Mucosa of gallbladder (tissue), 1 donor: ENCODE results near the gene GPS1. TPM values are rescaled to one million over a fixed set of nuclear protein-coding genes. Genes with fewer than 3 reads are reported as not detected.

ENCODE experiments used
- DNase-seq: peaks from one replicate; pipeline ENCODE4 v3.0.0-alpha.2; 2020; ENCODE audit warnings: low spot score
- total RNA-seq: library from RNA; stranded (reverse); gene quantifications from one replicate; pipeline ENCODE4 v1.2.1, GENCODE V29; 2021
- donor health status: DM: no; HTN: no; CAD: no.

Gene GPS1
- total RNA-seq, 1 donor from 2014 or later = 107 TPM

DNA sequence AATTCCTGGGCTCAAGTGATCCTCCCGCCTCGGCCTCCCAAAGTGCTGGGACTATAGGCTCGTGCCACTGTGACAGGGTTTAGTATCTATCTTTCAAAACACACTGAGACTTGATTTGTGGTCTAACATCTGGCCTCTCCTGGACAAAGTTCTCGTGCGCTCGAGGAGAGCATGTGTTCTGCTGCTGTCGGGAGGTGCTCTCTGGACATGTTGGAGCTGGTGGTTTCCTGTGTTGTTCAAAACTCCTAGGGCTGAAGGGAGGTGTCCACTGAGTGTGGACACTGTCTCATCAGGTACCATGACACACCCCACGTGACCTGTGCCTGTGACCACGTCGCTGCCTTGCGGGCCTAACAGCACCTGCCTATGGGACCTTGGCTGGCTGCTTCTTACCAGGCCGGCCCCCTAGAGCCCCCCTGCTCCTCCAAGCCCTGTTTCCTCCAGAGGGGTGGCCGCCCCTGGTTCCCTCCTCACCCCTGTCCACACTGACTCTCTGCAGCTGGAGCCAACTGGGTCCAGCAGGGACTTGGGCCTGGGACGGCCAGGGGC, 5.7 kb upstream of the GPS1 start:
- DNase-seq = no peak

DNA sequence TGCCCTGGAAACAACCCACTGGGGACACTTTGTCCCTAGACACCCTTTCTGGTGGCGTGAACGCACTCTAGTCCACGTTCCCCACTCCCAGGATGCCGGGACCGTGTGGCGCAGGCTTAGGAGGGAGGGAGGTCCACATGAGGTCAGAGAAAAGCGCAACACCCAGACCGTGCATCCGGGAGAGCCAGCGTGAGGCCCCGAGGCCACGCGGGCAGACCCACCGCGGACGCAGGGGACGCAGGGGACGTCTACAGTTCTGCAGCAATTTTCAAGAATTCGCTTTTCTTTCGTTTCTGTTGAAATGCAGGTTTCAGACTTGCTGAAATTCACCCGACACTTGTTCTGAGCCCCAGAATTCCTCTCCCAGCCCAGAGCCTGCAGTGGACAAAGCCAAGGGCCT, 4.8 kb upstream of the GPS1 start:
- no peak for DNase-seq

DNA sequence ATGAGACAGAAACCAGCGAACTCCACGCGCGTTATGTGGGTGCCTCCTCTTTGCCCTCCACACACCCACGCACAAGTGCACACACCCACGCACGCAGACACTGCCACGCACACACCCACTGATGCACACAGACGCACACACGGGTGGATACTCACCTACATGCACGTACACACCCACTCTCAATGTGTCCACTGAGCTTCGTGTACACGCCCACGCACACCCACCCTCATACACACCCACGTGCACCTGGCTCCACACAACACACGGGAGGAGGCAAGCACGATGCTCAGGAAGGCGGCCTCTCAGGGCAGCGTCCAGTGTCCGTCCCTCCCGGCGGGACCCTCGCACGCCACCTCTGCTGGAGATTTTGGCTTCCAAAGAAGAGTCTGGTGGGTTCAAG, 4.3 kb upstream of the GPS1 start:
- no peak for DNase-seq

DNA sequence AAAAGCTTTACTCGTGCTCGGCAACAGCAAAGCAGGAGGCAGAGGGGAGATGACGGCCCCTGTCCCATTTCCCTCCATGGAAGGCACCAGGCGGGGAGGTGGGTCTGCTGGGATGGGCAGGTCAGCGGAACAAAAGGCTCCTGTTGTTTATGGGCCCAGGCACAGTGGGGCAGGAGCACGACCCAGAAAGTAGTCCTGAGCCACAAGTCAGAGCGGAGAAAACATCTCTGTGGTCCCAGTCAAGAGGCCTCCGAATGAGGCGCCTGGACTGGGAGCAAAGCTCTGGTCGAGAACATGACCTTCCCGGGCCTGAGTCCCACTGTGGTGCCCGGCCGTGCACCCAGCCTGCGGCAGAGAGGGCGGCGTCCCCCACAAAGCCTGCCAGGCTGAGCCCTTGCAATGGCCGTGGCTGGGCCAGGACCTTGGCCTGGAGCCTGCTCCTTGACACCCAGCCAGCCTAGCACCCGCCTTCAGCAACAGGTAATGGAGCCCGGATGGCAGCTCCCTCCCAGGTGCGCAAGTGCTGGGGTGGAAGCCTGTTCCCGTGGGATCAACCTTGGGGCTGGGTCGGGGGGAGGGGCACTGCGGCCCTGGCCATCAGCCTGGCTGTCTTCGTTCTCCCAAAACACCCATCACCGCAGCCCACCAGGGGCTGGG, 3.7 kb upstream of the GPS1 start:
- DNase-seq = no peak

DNA sequence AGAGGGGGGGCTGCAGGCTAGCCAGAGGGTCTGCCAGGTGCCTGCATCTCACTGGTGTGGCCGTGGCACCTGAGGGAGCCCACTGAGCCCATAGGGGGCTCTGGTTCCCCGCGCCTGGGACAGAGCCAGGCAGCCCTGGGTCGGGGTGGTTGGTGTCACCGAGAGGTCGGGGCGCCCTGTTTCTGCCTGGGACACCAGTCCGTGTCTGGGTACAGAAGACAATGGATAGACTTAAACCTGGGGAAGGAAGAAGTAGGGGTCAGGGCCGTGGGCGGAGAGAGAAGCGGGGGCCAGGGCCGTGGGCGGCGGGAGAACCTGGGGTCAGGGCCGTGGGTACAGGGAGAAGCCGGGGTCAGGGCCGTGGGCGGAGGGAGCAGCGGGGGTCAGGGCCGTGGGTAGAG, 3.1 kb upstream of the GPS1 start:
- no peak for DNase-seq

DNA sequence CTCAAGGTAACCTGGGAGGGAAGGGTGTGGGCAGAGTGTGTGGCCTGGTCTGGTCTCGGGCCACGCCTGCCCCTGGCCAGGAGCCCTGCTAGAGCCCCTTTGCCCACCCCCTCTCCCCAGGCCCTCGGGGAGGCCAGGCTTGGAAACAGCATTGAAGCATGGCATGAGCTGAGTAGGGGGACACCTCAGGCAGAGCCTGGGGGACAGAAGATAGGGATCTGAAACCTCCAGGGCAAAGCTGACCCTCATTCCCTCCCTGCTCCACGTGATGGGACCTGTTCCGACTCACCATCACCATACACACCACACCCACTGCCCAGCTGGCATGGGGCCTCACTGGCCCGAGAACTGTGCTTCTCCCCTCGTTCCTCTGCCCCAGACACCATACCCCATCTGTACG, 2.6 kb upstream of the GPS1 start:
- no peak for DNase-seq

DNA sequence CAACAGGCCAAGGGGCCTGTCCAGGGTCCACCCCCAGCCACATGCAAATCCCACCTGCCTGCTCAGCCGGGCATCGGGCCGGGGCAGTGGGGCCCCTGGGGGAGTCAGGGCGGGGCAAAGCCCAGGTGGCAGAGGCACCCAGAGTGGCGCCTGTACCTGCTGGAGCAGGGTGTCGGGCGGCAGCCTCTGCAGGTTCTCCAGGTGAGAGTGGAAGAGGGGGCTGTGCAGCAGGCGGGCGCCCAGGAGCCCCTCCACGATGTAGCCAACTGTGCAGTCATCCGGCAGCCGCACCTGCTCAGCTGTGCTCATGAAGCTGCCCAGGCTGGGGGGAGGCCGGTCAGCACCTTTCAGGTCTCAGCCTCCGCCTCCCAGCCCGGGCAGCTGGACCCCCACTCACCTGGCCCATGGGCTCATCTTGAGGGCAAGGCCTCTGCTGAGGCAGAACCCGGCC, 2.2 kb upstream of the GPS1 start:
- no peak for DNase-seq

DNA sequence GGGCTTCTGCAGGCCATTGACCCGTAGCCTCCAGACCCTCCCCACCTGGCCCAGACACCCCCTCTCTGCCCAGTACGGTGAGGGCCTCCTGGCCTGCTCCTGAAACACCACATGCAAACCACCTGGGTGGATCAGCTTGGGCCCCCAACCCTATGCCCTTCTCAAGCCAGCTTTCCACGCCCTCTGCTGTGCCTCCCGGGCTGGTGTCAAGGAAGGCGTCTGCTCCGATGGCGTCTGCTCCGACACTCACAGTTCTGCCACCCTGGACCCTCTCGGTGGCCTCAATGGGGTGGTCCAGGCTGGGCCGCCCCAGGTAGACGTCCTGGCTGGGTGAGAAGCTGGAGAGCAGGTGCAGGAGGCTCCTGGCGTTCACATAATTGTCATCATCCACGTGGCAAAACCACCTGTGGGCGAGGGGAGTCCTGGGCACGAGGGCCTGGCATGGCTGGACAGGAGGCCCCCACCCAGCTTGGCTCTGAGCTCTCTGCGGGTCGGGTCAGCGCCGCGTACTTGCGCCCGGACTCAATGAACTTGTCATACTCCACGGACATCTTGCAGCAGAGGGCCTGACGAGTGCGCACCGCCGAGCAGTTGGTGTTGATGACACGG, 1.4 kb upstream of the GPS1 start:
- no peak for DNase-seq

DNA sequence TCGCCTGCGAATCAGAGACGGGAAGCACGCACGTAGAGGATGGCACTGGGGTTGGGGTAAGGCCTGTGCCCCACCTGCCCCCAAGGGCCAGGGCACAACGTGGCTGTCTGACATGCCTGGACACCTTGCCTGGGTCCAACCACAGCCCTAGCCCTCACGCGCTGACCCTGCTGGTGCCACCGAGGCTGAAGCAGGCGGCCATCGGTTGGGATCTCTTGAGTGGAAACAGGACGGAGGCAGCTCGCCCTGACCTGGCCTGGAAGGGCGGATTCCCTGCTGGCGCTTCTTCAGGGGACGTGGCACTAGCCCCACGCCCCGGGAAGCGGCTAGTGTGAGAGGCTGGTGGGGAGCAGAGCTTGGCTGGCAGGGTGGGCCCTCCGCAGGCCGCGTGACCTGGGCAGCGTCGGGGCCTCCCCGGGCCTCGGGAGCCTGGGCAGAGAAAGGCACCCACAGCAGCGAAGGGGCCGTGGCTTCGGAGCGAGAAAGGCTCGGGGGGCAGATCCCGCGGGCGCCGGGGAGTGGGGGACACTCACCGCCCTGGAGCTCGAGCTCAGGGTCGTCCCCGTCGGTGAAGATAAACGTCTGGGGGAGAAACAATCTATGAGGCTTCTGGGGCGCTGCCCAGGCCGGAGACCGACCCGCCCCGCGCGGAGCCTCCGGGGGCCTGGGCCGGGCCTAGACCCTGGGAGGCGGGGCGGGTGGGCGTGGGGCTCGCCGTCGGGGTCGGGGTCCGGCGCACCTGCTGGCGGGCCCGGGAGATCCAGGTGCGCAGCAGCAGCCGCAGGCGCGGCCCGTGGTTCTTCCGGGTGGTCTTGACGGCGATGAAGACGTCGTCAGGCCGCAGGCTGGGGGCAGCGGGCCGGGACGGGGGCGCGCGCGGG, 697 bp upstream of the GPS1 start:
- no peak for DNase-seq

DNA sequence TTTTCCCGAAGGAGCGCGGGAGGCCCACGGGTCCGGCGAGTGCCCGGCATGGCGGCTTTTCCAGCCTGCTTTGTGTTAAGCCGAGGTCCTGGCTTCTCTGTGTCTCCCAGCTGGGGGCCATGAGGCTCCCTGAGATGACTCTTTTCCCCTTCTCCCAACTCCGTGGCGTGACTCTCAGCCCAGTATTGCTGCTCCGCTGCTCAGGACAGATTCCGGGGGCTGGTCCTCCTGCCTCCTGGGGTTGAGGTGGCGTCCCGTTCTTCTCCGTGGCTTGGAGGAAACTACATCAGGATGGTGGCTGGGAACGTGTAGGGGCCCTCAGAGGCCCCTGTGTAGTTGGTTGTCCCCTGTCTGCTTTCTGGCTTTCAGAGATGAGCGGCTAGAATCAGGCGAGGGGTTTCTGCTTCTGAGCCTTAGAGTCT, 951 bp downstream of the GPS1 start:
- no peak for DNase-seq

DNA sequence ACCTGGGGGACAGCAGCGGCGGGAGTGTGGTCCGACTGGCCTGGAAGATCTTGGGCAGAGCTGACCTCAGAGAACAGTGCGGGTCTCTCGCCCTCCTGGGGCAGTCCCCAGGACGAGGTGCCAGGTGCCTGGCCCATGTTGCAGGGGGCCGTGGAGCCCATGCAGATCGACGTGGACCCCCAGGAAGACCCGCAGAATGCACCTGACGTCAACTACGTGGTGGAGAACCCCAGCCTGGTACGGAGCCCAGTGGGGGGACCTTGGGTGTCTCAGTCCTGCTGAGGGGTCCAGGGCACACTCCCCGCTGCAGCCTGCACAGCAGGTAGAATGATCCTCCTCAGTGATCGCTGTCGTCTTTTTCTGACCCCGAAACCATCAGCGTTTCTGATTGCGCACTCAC, 1.4 kb downstream of the GPS1 start:
- no peak for DNase-seq

DNA sequence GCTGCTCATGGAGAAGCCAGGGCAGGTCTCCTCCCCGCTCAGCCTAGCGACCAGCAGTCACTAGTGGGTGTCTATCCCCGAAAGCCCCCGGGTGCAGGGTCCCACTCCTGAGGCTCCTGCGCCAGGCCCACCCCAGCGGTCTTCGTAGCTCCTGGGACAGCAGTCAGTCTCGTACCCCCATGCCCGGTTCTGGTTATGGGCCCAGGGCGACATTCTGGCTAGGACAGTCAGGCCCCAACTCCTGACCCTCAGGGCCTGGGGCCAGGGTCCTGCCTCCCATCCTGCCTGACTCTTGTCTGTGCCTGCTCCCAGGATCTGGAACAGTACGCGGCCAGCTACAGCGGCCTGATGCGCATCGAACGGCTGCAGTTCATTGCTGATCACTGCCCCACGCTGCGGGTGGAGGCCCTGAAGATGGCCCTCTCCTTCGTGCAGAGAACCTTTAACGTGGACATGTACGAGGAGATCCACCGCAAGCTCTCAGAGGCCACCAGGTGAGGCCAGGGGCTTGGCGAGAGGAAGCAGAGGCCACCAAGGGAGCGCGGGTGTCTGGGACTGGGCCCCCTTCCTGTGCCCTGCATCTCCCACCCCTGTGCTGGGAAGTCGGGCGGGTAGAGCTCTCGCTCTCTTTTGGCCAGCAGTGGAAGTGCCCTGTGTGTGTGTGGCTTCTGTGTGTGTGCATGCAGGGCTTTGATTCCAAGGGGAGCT, 2.0 kb downstream of the GPS1 start:
- no peak for DNase-seq

DNA sequence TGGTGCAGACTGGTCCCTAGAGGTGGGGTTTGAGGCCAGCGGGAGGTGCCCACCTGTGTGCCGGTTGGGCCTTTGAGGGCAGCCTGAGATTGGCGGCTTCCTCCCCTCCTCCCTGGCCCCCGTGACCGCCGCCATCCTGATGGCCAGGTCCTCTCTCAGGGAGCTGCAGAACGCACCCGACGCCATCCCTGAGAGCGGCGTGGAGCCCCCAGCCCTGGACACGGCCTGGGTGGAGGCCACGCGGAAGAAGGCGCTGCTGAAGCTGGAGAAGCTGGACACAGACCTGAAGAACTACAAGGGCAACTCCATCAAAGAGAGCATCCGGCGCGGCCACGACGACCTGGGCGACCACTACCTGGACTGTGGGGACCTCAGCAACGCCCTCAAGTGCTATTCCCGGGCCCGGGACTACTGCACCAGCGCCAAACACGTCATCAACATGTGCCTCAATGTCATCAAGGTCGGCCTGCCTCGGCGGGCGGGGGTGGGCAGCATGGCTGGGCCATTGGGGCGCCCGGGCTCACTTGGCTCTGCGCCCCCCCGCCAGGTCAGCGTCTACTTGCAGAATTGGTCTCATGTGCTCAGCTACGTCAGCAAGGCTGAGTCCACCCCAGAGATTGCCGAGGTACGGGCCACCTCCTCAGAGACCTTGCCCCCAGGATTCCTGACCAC, 2.8 kb downstream of the GPS1 start:
- DNase-seq = no peak

DNA sequence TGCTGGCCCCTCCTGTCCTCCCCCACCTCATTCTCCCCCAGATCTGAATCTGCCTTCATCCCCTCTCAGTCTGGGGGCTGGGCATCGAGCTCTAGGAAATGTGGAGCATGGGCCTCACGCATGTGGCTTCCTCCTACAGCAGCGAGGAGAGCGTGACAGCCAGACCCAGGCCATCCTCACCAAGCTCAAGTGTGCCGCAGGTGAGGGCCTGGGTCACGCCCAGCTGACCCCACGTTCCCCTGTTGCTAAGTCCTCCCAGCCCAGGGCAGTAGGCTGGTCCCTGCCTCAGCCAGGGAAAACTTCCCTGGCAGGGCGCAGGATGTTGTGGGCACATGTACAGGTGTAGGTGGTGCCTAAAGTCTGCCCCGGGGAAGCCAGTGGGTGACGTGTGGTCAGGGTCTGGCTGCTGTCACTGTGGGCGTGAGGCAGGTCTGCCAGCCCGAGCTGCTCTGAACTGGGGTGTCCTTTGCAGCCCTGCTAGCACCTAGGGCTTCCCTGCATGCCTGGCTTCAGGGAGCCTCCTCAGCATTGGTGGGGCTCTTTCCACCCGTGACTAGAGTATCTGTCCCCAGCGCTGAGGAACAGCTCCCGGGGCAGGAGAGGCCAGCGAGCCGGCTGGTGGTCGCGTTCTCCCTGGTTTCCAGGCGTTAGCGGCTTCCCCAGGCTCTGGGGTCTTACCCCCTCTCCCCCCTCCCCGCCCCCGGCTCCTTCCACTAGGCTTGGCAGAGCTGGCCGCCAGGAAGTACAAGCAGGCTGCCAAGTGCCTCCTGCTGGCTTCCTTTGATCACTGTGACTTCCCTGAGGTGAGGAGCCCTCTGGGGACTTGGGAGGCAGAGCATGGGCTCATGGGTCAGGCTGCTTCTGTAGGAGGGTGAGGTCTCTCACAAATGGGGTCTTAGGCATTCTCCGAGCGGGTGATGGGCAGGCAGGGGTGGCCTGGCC, 3.6 kb downstream of the GPS1 start:
- no peak for DNase-seq

DNA sequence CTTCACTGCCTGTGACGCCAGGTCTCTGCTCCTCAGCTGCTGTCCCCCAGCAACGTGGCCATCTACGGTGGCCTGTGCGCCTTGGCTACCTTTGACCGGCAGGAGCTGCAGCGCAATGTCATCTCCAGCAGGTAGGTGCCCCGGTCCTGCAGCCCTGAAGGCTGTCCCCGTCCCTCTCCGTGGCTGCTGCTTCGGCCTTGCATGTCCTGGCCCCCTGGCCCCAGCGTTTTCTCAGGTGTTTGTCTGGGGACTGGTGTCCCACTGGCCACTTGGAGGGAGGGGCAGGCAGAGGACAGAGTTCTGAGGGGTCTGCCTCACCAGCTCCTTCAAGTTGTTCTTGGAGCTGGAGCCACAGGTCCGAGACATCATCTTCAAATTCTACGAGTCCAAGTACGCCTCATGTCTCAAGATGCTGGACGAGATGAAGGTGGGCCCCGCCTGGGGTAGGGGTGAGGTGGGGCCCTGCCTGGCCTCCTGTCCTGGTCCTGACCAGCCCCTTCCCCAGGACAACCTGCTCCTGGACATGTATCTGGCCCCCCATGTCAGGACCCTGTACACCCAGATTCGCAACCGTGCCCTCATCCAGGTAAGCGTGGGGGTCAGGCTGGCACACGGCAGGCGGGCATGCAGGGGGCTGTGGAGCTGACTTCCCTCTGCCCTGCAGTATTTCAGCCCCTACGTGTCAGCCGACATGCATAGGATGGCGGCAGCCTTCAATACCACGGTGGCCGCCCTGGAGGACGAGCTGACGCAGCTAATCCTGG, 4.4 kb downstream of the GPS1 start:
- DNase-seq = no peak

DNA sequence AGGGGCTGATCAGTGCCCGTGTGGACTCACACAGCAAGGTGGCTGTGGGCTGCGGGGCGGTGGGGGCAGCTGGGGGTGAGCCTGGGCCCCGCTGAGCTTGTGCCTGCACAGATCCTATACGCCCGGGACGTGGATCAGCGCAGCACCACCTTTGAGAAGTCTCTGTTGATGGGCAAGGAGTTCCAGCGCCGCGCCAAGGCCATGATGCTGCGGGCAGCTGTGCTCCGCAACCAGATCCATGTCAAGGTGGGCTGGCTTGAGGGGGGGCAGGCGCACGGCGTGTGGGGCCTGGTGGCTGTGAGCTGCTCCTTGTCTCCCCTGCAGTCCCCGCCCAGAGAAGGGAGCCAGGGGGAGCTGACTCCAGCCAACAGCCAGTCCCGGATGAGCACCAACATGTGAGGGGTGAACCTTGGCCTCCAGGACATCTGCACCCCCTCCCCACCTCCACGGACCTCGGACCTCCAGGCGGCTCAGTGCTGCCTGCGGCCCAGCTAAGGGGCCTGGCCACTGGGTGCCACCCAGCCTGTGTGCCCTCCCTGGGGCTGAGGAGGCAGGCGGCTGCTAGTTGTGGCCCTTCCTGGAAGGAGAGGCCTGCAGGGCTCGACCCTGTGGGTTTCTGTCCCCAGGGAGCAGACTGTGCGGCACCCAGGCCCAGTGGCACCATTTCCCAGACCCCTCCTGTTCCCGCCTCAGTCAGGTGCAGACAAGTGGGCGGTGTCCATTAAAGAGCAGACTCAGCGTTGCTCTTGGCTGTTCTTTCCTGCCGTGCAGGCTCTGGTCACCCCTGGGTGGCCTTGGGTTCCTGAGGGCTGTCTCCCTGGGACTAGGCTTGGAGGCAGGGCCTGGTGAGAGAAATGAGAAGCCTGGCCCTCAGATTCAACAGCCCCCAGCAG, 5.3 kb downstream of the GPS1 start:
- DNase-seq = no peak

DNA sequence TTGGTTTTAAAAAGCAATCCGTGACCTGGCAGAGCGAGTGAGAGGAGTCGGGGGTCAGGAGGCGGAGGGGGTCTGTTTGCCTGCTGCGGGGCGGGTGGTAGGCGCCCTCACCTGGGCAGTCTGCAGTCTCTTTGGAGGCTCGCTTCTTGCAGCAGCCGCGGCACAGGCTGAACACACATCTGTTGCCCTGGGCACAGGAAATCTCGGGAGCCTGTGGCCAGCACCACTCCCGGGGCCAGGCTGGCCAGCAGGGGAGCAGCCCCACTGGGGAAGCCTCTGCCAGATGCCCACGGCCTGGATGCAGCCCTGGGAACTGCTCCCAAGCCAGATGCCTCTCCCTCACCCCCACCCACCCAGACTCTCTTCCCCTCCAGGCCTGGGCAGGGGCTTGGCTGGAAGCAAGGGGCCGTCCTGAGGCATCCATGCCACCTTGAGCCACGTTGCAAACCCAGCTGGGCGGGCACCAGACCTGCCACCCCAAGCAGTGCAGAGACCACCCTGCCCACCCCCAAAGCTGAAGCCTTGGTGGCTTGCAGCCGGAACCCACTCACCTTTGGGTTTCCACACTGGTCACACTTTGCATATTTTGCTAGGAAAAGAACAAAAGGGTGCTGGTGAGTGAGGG, 6.6 kb downstream of the GPS1 start:
- DNase-seq = no peak

DNA sequence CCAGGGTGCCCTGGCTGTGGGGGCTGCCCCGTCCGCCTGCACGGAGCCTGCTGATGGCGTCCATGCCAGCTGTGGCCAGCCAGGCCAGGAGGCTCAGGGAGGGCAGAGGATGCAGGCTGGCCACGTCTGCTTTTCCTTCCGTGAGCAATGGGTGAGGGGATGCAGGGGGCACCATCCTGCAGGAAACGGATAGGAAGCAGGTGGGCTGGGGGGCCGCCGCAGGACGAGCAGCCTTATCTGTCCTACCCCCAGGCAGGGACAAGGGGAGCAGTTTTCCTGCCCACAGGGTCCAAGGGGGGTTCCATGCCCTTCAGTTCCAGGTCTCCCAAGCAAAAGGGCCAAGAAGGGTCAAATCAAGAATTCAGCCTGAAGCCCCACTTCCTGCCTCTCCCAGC, 7.2 kb downstream of the GPS1 start:
- DNase-seq = no peak
